GM12891 (cell line): ENCODE results near the gene RAG1.

Experiments used
- POLR2A ChIP-seq: IDR thresholded peaks from 2 replicates; pipeline ENCODE4 v1.6.1; 2011; ENCODE audit warnings: low read depth, low read length, control low read depth
- POLR2AphosphoS5 ChIP-seq: IDR thresholded peaks from 2 replicates; pipeline ENCODE4 v1.6.1; 2011; ENCODE audit warnings: low read depth, low read length, control low read depth
- SPI1 ChIP-seq: IDR thresholded peaks from 2 replicates; pipeline ENCODE4 v1.6.1; 2011; ENCODE audit warnings: low read depth, low read length, control low read depth
- TAF1 ChIP-seq: IDR thresholded peaks from 2 replicates; pipeline ENCODE4 v1.6.1; 2011; ENCODE audit warnings: low read depth, low read length, control low read depth

- TF ChIP-seq POLR2AphosphoS5 (no peak), POLR2A (no peak), SPI1 (no peak), TAF1 (no peak)
Measured at GRCh38 chr11:36618363-36619047, 50.7 kb downstream of the RAG1 start.
